Fibroblast of lung (primary cell): ENCODE results near the gene GPX2. TPM values are rescaled to one million over a fixed set of nuclear protein-coding genes. Genes with fewer than 3 reads are reported as not detected.

ENCODE experiments used
- DNase-seq, 2 donors: peaks; one replicate each; pipeline versions ENCODE4 v3.0.0 to v3.0.0-alpha.2; 2010; ENCODE audit warnings: low read depth in 2 of 2
- H2AFZ ChIP-seq: 2 replicates; pipeline ENCODE4 v1.5.1; 2012; ENCODE audit warnings: low read length, control low read depth, inconsistent platforms
- H3K27ac ChIP-seq: 2 replicates; pipeline ENCODE4 v1.5.1; 2011; ENCODE audit warnings: low read length, control low read depth; ENCODE audit not compliant: insufficient read depth
- H3K27me3 ChIP-seq: 2 replicates; pipeline ENCODE4 v1.5.1; 2011; ENCODE audit warnings: mild to moderate bottlenecking, low read length; ENCODE audit not compliant: control insufficient read depth, insufficient read depth
- H3K36me3 ChIP-seq: 2 replicates; pipeline ENCODE4 v1.5.1; 2011; ENCODE audit warnings: low read length; ENCODE audit not compliant: control insufficient read depth, insufficient read depth
- H3K4me1 ChIP-seq: 2 replicates; pipeline ENCODE4 v1.5.1; 2011; ENCODE audit warnings: low read length; ENCODE audit not compliant: control insufficient read depth, insufficient read depth; ENCODE audit errors: extremely low read depth
- H3K4me2 ChIP-seq: 2 replicates; pipeline ENCODE4 v1.5.1; 2011; ENCODE audit warnings: low read length, control low read depth; ENCODE audit not compliant: insufficient read depth; ENCODE audit errors: extremely low read depth
- H3K4me3 ChIP-seq, 4 experiments: fragments of 200-600 bp in 1 of 4; sonication (generic) in 1 of 4; replicated peaks in 1 of 4; 2 replicates each; pipeline ENCODE4 v1.5.1; 2011 to 2016; ENCODE audit warnings: low read length in 4 of 4, low read depth in 3 of 4, mild to moderate bottlenecking in 3 of 4, control low read depth in 2 of 4, inconsistent platforms in 1 of 4, mixed read lengths in 1 of 4; ENCODE audit not compliant: insufficient read depth in 1 of 4; ENCODE audit errors: control extremely low read depth in 1 of 4
- H3K79me2 ChIP-seq: 2 replicates; pipeline ENCODE4 v1.5.1; 2012; ENCODE audit warnings: mild to moderate bottlenecking, low read length, inconsistent platforms; ENCODE audit not compliant: control insufficient read depth, insufficient read depth
- H3K9ac ChIP-seq: 2 replicates; pipeline ENCODE4 v1.5.1; 2011; ENCODE audit warnings: mild to moderate bottlenecking, low read length, control low read depth; ENCODE audit not compliant: insufficient read depth
- H3K9me3 ChIP-seq: 2 replicates; pipeline ENCODE4 v1.5.1; 2012; ENCODE audit warnings: low read depth, low read length; ENCODE audit not compliant: control insufficient read depth, insufficient read depth
- H4K20me1 ChIP-seq: 2 replicates; pipeline ENCODE4 v1.5.1; 2011; ENCODE audit warnings: low read length; ENCODE audit not compliant: control insufficient read depth, insufficient read depth; ENCODE audit errors: extremely low read depth
- CTCF ChIP-seq, 2 donors: IDR thresholded peaks in 1 of 2; conservative IDR thresholded peaks in 1 of 2; 1 replicate in 1 of 2; 2 replicates in 1 of 2; pipeline ENCODE4 v1.5.1; 2011 to 2012; ENCODE audit warnings: low read length in 2 of 2, control low read depth in 1 of 2, inconsistent platforms in 1 of 2, low read depth in 1 of 2, mild to moderate bottlenecking in 1 of 2
- EZH2 ChIP-seq: IDR thresholded peaks from 2 replicates; pipeline ENCODE4 v1.5.1; 2012; ENCODE audit warnings: low read length, control low read depth, mild to moderate bottlenecking; ENCODE audit errors: missing control alignments
- polyA plus RNA-seq, 2 donors: library from polyadenylated mRNA; depleted of rRNA in 1 of 2; stranded (reverse) in 1 of 2; unstranded in 1 of 2; fragments of >200 nt; gene quantifications; 2 replicates each; pipeline ENCODE4 v1.2.1, GENCODE V29; 2011 to 2012; ENCODE audit warnings: missing spikeins in 1 of 2
- total RNA-seq: library from RNA; depleted of rRNA; stranded (reverse); fragments of >200 nt; gene quantifications from 2 replicates; pipeline ENCODE4 v1.2.1, GENCODE V29; 2014

GPX2 gene
- total and polyA plus RNA-seq, 2 donors (not counting 1 experiment from before 2014, with no cell fraction given): not detected

GRCh38 chr14:64968167-64968566 lies 25.6 kb upstream of the GPX2 start:
- H3K27me3 ChIP-seq: no peaks in the 10 kb centered on the region
- no peaks in the 10 kb centered on the region for H3K79me2 ChIP-seq
- no peak overlapping the region for H3K4me2 ChIP-seq

GRCh38 chr14:64966976-64967375 lies 24.4 kb upstream of the GPX2 start:
- Histone ChIP-seq H3K36me3 (no peaks in the 10 kb centered on the region), H3K4me1 (no peaks in the 10 kb centered on the region), H4K20me1 (no peaks in the 10 kb centered on the region), H3K9me3 (no peaks in the 10 kb centered on the region), H3K9ac (no peak overlapping the region), H3K27me3 (no peaks in the 10 kb centered on the region), H3K27ac (no peak overlapping the region), H3K4me3 (no peak overlapping the region), H3K79me2 (no peaks in the 10 kb centered on the region), H3K4me2 (no peak overlapping the region), H2AFZ (no peak overlapping the region)
- DNase-seq: no peak
- TF ChIP-seq CTCF (conservative IDR thresholded peaks at IDR 0.05 in 1 of 2, IDR thresholded peaks at IDR 0.05 in 1 of 2; ENCODE audit: low read depth in 1 of 2, low read length in 2 of 2) (no peak), EZH2 (no peak)

More at GRCh38 chr14:64968167-64968566, 25.6 kb upstream of the GPX2 start:
- H3K9ac ChIP-seq: no peak overlapping the region
- H4K20me1 ChIP-seq: no peaks in the 10 kb centered on the region
- H3K4me1 ChIP-seq: no peaks in the 10 kb centered on the region
- no peaks in the 10 kb centered on the region for H3K36me3 ChIP-seq
- no peak for DNase-seq
- no peak overlapping the region for H3K4me3 ChIP-seq
- TF ChIP-seq CTCF (conservative IDR thresholded peaks at IDR 0.05 in 1 of 2, IDR thresholded peaks at IDR 0.05 in 1 of 2; ENCODE audit: low read depth in 1 of 2, low read length in 2 of 2): no peak
- no peak for TF ChIP-seq EZH2
- H2AFZ ChIP-seq: no peak overlapping the region
- H3K9me3 ChIP-seq: no peaks in the 10 kb centered on the region
- H3K27ac ChIP-seq: no peak overlapping the region

GRCh38 chr14:64965356-64966000 lies 22.9 kb upstream of the GPX2 start:
- H3K27ac ChIP-seq: no peak overlapping the region
- H3K9ac ChIP-seq: no peak overlapping the region
- H3K9me3 ChIP-seq: no peaks in the 10 kb centered on the region
- H4K20me1 ChIP-seq: no peaks in the 10 kb centered on the region
- H3K4me1 ChIP-seq: no peaks in the 10 kb centered on the region
- no peak for DNase-seq
- TF ChIP-seq EZH2 (no peak), CTCF (conservative IDR thresholded peaks at IDR 0.05 in 1 of 2, IDR thresholded peaks at IDR 0.05 in 1 of 2; ENCODE audit: low read depth in 1 of 2, low read length in 2 of 2) (no peak)
- H3K79me2 ChIP-seq: no peaks in the 10 kb centered on the region
- no peaks in the 10 kb centered on the region for H3K36me3 ChIP-seq
- no peaks in the 10 kb centered on the region for H3K27me3 ChIP-seq
- H3K4me2 ChIP-seq: no peak overlapping the region
- no peak overlapping the region for H3K4me3 ChIP-seq
- no peak overlapping the region for H2AFZ ChIP-seq
